ENCODE measurements around the gene CNOT8. TPM values are rescaled to one million over a fixed set of nuclear protein-coding genes. Genes with fewer than 3 reads are reported as not detected.

Gene CNOT8
- total RNA-seq, 1 donor from 2014 or later: 62.1 TPM

DNA sequence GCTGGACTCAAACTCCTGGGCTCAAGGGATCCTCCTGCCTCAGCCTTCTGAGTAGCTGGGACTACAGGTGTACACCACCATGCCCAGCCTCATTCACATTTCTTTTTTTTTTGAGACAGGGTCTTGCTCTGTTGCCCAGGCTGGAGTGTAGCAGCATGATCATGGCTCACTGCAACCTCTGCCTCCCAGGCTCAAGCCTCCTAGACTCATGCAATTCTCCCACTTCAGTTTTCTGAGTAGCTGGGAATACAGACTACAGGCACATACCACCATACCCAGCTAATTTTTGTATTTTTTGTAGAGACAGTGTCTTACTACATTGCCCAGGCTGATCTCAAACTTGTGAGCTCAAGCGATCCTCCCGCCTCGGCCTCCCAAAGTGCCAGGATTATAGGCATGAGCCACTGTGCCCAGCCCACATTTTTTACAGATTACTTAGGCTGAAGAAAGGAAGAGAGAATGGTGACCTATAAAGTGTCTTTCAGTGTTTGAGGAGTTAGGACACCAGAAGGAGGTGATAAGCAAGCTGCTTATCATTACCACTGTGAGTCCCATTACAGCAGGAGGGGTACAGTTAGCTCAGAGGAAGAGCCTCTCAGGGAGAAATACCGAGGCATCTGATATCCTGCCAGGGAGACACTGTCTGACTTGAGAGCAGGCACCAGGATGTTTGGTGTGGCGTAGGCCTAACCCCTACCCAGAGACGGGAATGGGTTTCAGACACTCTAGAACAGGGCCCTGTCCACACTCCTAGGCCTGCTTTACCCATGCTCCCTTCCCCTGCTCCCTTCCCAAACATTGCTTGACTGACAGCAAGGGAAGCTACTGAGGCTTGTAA is 17.8 kb upstream of the CNOT8 start:
- intact Hi-C loops (cut with DNase I): no loop called here
- Histone ChIP-seq H3K9me3 (no peaks in the 10 kb centered on the region), H3K27ac (no peak overlapping the region), H3K36me3 (peaks cover 0 to 4% of the 10 kb centered on the region in 2 donors), H3K27me3 (no peaks in the 10 kb centered on the region), H3K4me1 (peaks cover 6% of the 10 kb centered on the region), H3K4me3 (no peak overlapping the region)
- no peak for DNase-seq (ENCODE audit: extremely low spot score in 2 of 2)
- TF ChIP-seq, protein P1, sequence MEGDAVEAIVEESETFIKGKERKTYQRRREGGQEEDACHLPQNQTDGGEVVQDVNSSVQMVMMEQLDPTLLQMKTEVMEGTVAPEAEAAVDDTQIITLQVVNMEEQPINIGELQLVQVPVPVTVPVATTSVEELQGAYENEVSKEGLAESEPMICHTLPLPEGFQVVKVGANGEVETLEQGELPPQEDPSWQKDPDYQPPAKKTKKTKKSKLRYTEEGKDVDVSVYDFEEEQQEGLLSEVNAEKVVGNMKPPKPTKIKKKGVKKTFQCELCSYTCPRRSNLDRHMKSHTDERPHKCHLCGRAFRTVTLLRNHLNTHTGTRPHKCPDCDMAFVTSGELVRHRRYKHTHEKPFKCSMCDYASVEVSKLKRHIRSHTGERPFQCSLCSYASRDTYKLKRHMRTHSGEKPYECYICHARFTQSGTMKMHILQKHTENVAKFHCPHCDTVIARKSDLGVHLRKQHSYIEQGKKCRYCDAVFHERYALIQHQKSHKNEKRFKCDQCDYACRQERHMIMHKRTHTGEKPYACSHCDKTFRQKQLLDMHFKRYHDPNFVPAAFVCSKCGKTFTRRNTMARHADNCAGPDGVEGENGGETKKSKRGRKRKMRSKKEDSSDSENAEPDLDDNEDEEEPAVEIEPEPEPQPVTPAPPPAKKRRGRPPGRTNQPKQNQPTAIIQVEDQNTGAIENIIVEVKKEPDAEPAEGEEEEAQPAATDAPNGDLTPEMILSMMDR (IDR thresholded peaks at IDR 0.05): no peak
- no peak for TF ChIP-seq POLR2AphosphoS5 (IDR thresholded peaks at IDR 0.05; ENCODE audit: insufficient read depth in 1 of 2, low read depth in 1 of 2)
- TF ChIP-seq POLR2A (IDR thresholded peaks at IDR 0.05): no peak

- H3K27ac ChIP-seq: no peak overlapping the region
- H3K36me3 ChIP-seq: peaks cover 0 to 4% of the 10 kb centered on the region in 2 donors
- no peak for DNase-seq (ENCODE audit: extremely low spot score in 2 of 2)
- TF ChIP-seq POLR2A (IDR thresholded peaks at IDR 0.05): no peak
- TF ChIP-seq, protein P1 (IDR thresholded peaks at IDR 0.05): no peak
- no peak for TF ChIP-seq POLR2AphosphoS5 (IDR thresholded peaks at IDR 0.05; ENCODE audit: insufficient read depth in 1 of 2, low read depth in 1 of 2)
- H3K9me3 ChIP-seq: no peaks in the 10 kb centered on the region
- peaks cover 11% of the 10 kb centered on the region for H3K4me1 ChIP-seq
- no peaks in the 10 kb centered on the region for H3K27me3 ChIP-seq
- intact Hi-C loops (cut with DNase I): no loop called here
- no peak overlapping the region for H3K4me3 ChIP-seq
Observed at GRCh38 chr5:154841273-154841661, 17.2 kb upstream of the CNOT8 start.

GRCh38 chr5:154842689-154843530 is 15.5 kb upstream of the CNOT8 start:
- H3K4me1 ChIP-seq: peaks cover 18% of the 10 kb centered on the region
- H3K27ac ChIP-seq: no peak overlapping the region
- TF ChIP-seq POLR2A (IDR thresholded peaks at IDR 0.05) (no peak), POLR2AphosphoS5 (IDR thresholded peaks at IDR 0.05; ENCODE audit: insufficient read depth in 1 of 2, low read depth in 1 of 2) (no peak)
- TF ChIP-seq, protein P1 (IDR thresholded peaks at IDR 0.05): no peak
- no peak for DNase-seq (ENCODE audit: extremely low spot score in 2 of 2)
- H3K27me3 ChIP-seq: no peaks in the 10 kb centered on the region
- no peak overlapping the region for H3K4me3 ChIP-seq
- intact Hi-C loops (cut with DNase I): no loop called here
- H3K9me3 ChIP-seq: no peaks in the 10 kb centered on the region
- H3K36me3 ChIP-seq: peaks cover 0 to under 1% of the 10 kb centered on the region in 2 donors

GRCh38 chr5:154844809-154845208 is 13.6 kb upstream of the CNOT8 start:
- Histone ChIP-seq H3K4me1 (peaks cover 37% of the 10 kb centered on the region), H3K36me3 (no peaks in the 10 kb centered on the region), H3K4me3 (no peak overlapping the region), H3K9me3 (no peaks in the 10 kb centered on the region), H3K27me3 (no peaks in the 10 kb centered on the region), H3K27ac (no peak overlapping the region)
- intact Hi-C loops (cut with DNase I): no loop called here
- no peak for TF ChIP-seq POLR2A (IDR thresholded peaks at IDR 0.05)
- TF ChIP-seq, protein P1 (IDR thresholded peaks at IDR 0.05): no peak
- TF ChIP-seq POLR2AphosphoS5 (IDR thresholded peaks at IDR 0.05; ENCODE audit: insufficient read depth in 1 of 2, low read depth in 1 of 2): no peak
- DNase-seq (ENCODE audit: extremely low spot score in 2 of 2): no peak
